GM19328 (cell line): ENCODE results near the gene PSENEN.

ENCODE experiments used
- ATAC-seq: cut with Tn5 transposase; IDR thresholded peaks from one replicate; pipeline ENCODE4 v1.9.1; 2021; ENCODE audit warnings: mild to moderate bottlenecking, moderate library complexity; ENCODE audit not compliant: unreplicated experiment

The PSENEN gene

GRCh38 chr19:35733180-35734125 lies 12.0 kb upstream of the PSENEN start:
- ATAC-seq: no peak

- ATAC-seq: no peak
These were observed 11.2 kb upstream of the PSENEN start for GRCh38 chr19:35734273-35734672.

DNA sequence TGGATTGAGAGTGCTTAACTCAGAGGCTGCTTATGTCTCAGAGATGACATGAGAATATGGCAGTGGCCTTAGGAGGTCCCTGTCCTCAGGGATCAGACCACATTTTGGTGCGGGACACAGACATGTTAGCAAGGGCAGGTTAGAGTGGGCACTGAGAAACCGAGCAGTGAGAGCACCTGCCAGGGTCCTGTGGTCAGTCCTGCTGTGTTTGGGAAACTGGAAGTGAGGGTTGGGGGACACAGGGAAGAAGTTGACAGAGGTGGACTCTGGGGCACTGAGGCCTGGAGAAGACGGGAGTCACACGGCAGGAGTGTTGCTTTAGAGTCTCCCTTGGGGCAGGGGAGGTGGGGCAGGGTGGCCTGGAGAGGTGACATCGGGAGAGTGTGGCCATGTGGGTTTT lies 10.6 kb upstream of the PSENEN start:
- no peak for ATAC-seq

DNA sequence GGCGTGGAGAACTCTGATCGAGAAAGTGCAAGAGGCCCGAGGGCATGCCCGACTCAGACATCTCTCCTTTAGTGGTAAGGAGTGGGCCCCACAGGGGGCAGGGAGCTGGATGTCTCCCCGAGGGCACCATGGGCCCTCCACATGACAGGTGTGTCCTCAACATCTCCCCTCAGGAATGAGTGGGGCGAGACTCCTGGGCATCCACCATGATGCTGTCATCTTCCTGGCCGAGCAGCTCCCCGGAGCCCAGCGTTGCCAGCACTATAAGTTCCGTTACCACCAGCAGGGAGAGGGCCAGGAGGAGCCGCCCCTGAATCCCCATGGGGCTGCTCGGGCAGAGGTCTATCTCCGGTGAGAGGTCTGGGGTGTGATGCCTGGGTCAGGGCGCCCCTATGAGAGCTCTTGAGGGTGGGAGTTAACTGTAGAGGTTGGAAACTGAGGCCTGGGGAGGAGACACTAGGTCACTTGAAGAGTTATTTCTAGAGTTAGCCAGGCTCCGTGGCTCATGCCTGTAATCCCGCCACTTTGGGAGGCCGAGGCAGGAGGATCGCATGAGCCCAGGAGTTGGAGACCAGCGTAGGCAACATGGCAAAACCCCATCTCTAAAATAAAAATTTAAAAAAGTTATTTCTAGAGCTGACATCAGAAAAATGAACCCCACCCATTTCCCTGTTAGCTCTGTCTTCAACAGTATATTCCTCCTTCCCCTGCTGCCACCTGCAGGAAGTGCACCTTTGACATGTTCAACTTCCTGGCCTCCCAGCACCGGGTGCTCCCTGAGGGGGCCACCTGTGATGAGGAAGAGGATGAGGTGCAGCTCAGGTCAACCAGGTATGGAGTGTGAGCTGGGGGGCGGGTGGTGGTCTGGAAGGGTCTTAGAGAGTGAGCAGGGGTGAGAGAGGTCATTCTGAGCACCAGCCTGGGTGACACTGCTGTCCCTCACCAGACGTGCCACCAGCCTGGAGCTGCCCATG lies 8.3 kb upstream of the PSENEN start:
- no peak for ATAC-seq

- ATAC-seq: no peak
These were observed 7.2 kb upstream of the PSENEN start for GRCh38 chr19:35738021-35738886.

- no peak for ATAC-seq
These were observed 6.6 kb upstream of the PSENEN start for GRCh38 chr19:35738887-35739229.

- no peak for ATAC-seq
These were observed 6.0 kb upstream of the PSENEN start for GRCh38 chr19:35739275-35740107.

- peak; percentile 22 for ATAC-seq
These were observed 5.4 kb upstream of the PSENEN start for GRCh38 chr19:35740108-35740422.

DNA sequence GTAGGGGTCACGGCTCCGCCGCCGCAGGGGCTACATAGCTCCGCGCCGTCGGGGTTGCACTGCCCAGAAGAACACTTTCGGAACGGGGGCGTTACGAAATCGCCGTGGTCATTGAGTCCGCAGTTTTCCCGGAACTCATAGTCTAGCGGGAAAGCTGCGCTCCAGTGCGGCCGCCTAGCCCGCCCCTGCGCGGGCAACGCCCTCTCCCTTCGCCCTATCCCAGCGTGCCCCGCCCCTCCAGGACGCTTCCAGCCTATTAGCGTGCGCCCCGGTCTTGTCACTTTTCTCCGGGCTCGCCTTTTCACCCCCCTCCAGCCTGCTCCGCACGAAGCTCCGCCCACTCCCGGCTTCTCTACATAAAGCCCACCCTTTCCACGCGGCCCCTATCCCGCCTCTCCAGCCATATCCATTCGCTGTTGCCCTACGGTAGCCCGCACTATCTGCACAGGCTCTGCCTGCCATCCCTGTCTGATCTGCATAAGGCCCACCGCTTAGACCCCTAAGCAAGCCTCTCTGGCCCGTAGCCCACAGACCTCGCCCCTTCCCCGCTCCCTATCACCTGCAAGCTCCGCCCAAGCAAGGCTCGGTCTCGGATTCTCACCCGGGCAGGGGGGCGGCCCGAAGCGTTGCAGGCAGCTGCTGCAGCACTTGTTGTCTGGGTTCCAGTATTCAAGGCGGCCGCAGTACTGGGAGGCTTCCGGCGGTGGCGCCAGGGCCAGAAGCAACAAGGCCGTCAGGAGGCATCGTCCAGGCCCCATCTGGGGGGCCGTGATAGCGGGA lies 4.8 kb upstream of the PSENEN start:
- peak; percentile 54 for ATAC-seq

GRCh38 chr19:35741203-35741515 lies 4.3 kb upstream of the PSENEN start:
- ATAC-seq: no peak

- ATAC-seq: no peak
These were observed 3.2 kb upstream of the PSENEN start, which contains the start of gene IGFLR1 for GRCh38 chr19:35742121-35742724. TSS of gene IGFLR1 (minus strand) at chr19:35742452. CDS start at chr19:35741180, 1,272 bp downstream.

- ATAC-seq: no peak
These were observed 1.6 kb upstream of the PSENEN start for GRCh38 chr19:35743640-35744429.

DNA sequence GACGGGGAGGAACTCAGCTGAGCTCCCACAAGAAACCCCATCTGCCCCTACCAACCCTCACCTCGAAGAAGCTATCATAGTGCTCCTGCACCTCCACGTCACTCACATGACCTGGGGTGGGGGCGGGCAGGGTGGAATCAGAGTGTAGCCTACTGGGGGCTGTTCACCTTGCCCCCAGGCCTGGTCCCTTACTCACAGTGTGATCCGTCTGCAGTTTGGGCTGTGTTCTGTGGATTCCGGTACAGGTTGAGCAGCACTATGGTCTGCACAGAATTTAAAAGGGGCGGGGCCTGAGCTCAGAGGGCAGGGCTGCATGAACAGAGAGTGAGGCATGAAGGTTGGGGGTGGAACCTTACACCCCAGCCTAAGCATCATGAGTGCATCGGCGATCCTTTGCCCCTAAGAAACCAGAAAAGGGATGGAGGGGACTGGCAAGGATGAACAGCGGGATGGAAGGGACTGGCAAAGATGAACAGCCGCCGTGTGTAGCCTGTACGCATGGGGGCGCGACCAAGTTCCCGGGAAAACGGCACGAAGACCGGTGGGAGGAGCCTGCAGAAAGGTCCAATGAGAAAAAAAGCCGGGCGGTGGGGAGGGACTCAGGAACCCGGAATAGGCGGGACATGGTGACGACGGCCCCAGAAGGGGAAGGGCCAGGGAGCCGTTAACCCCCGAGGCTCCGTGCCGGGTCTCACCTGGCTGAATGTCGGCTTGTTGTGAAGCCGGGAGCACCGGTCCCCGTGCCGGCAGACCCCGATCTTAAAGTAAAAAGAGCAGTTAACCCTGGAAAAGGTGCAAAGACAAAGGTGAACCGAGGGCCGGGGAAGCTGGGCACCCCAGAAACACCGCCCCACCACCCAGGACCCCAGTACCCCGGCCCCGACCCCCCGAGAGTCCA lies 772 bp upstream of the PSENEN start:
- no peak for ATAC-seq

- no peak for ATAC-seq
These were observed 624 bp downstream of the PSENEN start for GRCh38 chr19:35746087-35746462.

DNA sequence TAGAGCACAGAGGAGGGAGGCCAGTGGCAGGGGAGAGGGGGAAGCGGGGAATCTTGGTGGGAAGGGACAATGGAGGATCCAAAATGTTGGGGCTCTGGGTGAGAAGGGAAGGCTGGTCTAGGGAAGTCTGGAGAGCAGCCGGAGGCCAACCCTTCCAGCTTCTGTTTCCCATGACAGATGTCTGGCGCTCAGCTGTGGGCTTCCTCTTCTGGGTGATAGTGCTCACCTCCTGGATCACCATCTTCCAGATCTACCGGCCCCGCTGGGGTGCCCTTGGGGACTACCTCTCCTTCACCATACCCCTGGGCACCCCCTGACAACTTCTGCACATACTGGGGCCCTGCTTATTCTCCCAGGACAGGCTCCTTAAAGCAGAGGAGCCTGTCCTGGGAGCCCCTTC lies 1.1 kb downstream of the PSENEN start:
- ATAC-seq: no peak

DNA sequence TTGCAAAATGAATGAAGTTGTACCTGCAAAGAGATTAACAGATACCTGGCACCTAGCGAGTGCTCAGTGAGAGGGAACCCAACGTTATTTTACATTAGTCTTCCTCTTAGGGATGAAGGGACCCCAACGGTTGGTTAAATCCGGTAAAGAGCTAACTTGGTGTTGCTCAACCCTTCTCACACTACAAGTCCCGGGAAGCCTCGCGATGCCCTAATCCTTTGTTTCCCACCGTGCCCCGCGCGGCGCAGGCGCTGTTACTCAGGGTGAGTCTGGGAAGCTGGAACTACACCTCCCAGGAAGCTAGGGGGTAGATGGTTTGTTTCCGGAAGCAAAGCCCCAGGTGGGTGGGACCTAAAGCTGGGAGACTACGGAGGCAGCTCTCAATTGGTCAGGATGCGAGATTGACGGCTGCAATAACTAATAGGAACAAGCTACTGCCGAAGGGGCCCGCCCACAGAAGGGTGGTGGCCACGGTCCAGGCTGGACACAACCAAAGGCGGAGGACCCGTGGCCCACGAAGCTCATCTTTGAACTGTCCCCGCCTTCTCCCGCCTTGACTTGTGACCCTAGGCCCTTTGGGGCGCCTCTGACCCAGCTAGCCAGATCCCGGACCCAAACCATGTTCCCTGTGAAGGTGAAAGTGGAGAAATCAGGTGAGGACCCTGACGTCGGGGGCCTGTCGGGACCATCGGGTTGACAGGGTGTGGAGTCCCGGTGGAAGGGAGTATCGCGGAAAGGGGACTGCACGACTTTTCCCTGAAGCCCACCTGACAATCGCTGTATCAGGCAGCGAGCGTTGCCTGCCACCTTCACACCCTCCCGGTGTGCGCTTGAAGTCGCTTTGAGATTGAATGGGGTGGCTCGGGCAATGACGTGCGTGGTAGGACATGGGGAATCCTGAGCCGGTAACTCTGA lies 2.9 kb downstream of the PSENEN start, which contains the start of gene LIN37:
Gene LIN37, plus strand, starts transcription at position 471 of the 915 bp plus-strand sequence. Its CDS starts 149 bp downstream, at position 620.
- ATAC-seq: peak; percentile 72
